ENCODE data around the gene ARHGEF7. TPM values are rescaled to one million over a fixed set of nuclear protein-coding genes. Genes with fewer than 3 reads are reported as not detected.

ARHGEF7 gene
- polyA plus RNA-seq, 1 experiment: 40.3 TPM

- no peak for TF ChIP-seq CTCF (IDR thresholded peaks at IDR 0.05; ENCODE audit: low read depth, low read length)
- ChIA-PET POLR2A (no interaction called here), CTCF (no interaction called here)
- Histone ChIP-seq H3K9me3 (ENCODE audit: control insufficient read depth, insufficient read depth, low read length) (peaks cover 2% of the 10 kb centered on the region; the same call in 1 of the 2 replicates), H3K27ac (ENCODE audit: low read depth, low read length) (no peak overlapping the region), H3K4me3 (ENCODE audit: low read depth, low read length) (no peak overlapping the region), H3K27me3 (ENCODE audit: control insufficient read depth, insufficient read depth, low read length) (no peaks in the 10 kb centered on the region)
- no peak for DNase-seq (ENCODE audit: low read depth, low spot score)
These were observed 56.0 kb downstream of the ARHGEF7 start for GRCh38 chr13:111171112-111171511.

- no peak for TF ChIP-seq CTCF (IDR thresholded peaks at IDR 0.05; ENCODE audit: low read depth, low read length)
- Histone ChIP-seq H3K4me3 (ENCODE audit: low read depth, low read length) (no peak overlapping the region), H3K27ac (ENCODE audit: low read depth, low read length) (no peak overlapping the region), H3K9me3 (ENCODE audit: control insufficient read depth, insufficient read depth, low read length) (peaks cover 2% of the 10 kb centered on the region; the same call in 1 of the 2 replicates), H3K27me3 (ENCODE audit: control insufficient read depth, insufficient read depth, low read length) (no peaks in the 10 kb centered on the region)
- ChIA-PET POLR2A (no interaction called here), CTCF (no interaction called here)
- DNase-seq (ENCODE audit: low read depth, low spot score): no peak
These were observed 56.5 kb downstream of the ARHGEF7 start for GRCh38 chr13:111171629-111172028.

- no peak for TF ChIP-seq CTCF (IDR thresholded peaks at IDR 0.05; ENCODE audit: low read depth, low read length)
- H3K9me3 ChIP-seq (ENCODE audit: control insufficient read depth, insufficient read depth, low read length): no peaks in the 10 kb centered on the region
- no peak overlapping the region for H3K4me3 ChIP-seq (ENCODE audit: low read depth, low read length)
- H3K27ac ChIP-seq (ENCODE audit: low read depth, low read length): no peak overlapping the region
- DNase-seq (ENCODE audit: low read depth, low spot score): no peak
- no peaks in the 10 kb centered on the region for H3K27me3 ChIP-seq (ENCODE audit: control insufficient read depth, insufficient read depth, low read length)
- ChIA-PET CTCF (interaction anchor here (1.0 kb wide), 1 partner anchor 107 kb away, joined by 3 read pairs; no protein-coding TSS in a partner anchor), POLR2A (no interaction called here)
These were observed 59.4 kb downstream of the ARHGEF7 start for GRCh38 chr13:111174377-111175114.

- H3K9me3 ChIP-seq (ENCODE audit: control insufficient read depth, insufficient read depth, low read length): no peaks in the 10 kb centered on the region
- TF ChIP-seq CTCF (IDR thresholded peaks at IDR 0.05; ENCODE audit: low read depth, low read length): no peak
- no peaks in the 10 kb centered on the region for H3K27me3 ChIP-seq (ENCODE audit: control insufficient read depth, insufficient read depth, low read length)
- ChIA-PET CTCF (interaction anchor here (1.0 kb wide), 1 partner anchor 108 kb away, joined by 3 read pairs; no protein-coding TSS in a partner anchor), POLR2A (no interaction called here)
- no peak for DNase-seq (ENCODE audit: low read depth, low spot score)
- H3K27ac ChIP-seq (ENCODE audit: low read depth, low read length): no peak overlapping the region
- no peak overlapping the region for H3K4me3 ChIP-seq (ENCODE audit: low read depth, low read length)
These were observed 60.3 kb downstream of the ARHGEF7 start for GRCh38 chr13:111175372-111175771.

- POLR2A ChIA-PET: no interaction called here
These were observed 60.8 kb downstream of the ARHGEF7 start for GRCh38 chr13:111175935-111176334.

More at GRCh38 chr13:111175935-111176334, 60.8 kb downstream of the ARHGEF7 start:
- no peak for DNase-seq (ENCODE audit: low read depth, low spot score)
- H3K9me3 ChIP-seq (ENCODE audit: control insufficient read depth, insufficient read depth, low read length): no peaks in the 10 kb centered on the region
- CTCF ChIA-PET: no interaction called here
- H3K27ac ChIP-seq (ENCODE audit: low read depth, low read length): no peak overlapping the region
- H3K4me3 ChIP-seq (ENCODE audit: low read depth, low read length): no peak overlapping the region
- TF ChIP-seq CTCF (IDR thresholded peaks at IDR 0.05; ENCODE audit: low read depth, low read length): no peak
- H3K27me3 ChIP-seq (ENCODE audit: control insufficient read depth, insufficient read depth, low read length): no peaks in the 10 kb centered on the region

All from AG04450 (cell line).